GM18517 (cell line): Measurements from ENCODE around the gene PARD6B.

ENCODE experiments used
- ATAC-seq: cut with Tn5 transposase; IDR thresholded peaks from one replicate; pipeline ENCODE4 v1.9.1; 2021; ENCODE audit warnings: mild to moderate bottlenecking, moderate library complexity; ENCODE audit not compliant: unreplicated experiment

The PARD6B gene

GRCh38 chr20:50723672-50724071 is 7.7 kb upstream of the PARD6B start:
- ATAC-seq: no peak

- ATAC-seq: no peak
Observed at GRCh38 chr20:50724112-50724725, 7.2 kb upstream of the PARD6B start.

- no peak for ATAC-seq
Observed at GRCh38 chr20:50724851-50725723, 6.3 kb upstream of the PARD6B start.

GRCh38 chr20:50725724-50726005 is 5.7 kb upstream of the PARD6B start:
- no peak for ATAC-seq

GRCh38 chr20:50726955-50727791 is 4.2 kb upstream of the PARD6B start:
- no peak for ATAC-seq

- ATAC-seq: no peak
Observed at GRCh38 chr20:50727792-50728485, 3.4 kb upstream of the PARD6B start.

DNA sequence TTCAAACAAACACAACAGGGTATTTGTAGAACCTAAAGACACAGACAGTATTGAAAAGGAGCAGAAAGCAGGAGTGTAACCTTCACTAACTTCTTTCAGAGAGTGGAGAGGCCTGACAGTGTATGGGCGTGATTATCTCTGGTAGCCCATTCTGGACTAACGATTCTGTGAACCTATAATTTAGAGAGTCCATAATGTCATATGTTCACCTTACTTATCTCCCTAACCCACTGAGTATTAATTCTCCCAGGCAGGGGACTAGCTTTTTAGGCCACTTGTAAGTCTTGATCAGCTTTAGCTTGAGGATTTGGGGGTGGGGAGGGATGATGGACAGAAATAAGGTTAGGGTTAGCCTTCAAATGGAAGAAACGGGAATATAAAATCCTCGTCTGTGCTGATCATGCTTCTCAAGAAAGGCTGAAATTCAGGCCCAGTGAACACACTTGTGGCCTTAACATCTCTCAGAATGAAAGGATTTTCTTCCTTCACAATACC is 2.8 kb upstream of the PARD6B start:
- no peak for ATAC-seq

GRCh38 chr20:50728981-50729874 is 2.2 kb upstream of the PARD6B start:
- ATAC-seq: no peak

DNA sequence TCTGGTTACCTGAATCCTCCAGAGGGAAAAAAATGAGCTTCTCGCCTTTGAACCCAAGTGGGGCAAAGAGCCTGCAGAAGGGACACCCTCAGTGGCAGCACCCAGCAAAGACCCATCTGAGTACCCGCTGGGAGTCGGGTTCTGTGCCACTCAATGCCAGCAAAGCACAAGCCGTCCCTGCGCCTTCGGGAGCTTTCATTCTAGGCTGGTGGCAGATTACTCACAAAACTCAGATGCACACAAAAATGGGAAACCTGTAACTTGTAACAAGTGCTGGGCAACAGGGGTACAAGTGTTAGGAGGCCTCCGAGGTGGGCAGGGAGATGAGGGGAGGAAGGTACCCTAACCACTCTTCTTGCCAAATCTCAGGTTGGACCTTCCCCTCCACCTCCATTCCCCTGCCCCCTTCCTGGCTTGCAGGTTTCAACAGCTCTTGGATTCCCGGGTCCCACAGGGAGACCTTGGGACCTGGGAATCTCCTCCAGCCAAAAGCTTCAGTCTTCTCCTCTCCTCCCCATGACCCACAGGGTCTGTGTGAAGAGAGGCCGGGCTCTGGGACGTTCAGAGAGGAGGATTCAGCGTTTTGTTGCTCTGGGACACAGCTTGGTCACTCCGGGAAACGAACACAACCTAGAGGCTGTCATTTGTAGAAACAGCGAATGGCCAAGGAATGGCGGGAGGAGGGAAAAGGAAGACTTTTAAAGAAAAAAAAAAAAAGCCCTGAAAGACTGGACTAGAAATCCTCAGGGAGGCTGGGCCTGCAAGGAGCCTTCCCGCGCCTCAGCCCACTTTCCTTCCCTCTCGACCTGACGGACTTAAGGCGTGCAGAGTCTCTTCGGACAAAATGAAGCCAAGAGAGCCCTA is 1.2 kb upstream of the PARD6B start:
- no peak for ATAC-seq

- ATAC-seq: no peak
Observed at GRCh38 chr20:50730765-50731054, 670 bp upstream of the PARD6B start.

DNA sequence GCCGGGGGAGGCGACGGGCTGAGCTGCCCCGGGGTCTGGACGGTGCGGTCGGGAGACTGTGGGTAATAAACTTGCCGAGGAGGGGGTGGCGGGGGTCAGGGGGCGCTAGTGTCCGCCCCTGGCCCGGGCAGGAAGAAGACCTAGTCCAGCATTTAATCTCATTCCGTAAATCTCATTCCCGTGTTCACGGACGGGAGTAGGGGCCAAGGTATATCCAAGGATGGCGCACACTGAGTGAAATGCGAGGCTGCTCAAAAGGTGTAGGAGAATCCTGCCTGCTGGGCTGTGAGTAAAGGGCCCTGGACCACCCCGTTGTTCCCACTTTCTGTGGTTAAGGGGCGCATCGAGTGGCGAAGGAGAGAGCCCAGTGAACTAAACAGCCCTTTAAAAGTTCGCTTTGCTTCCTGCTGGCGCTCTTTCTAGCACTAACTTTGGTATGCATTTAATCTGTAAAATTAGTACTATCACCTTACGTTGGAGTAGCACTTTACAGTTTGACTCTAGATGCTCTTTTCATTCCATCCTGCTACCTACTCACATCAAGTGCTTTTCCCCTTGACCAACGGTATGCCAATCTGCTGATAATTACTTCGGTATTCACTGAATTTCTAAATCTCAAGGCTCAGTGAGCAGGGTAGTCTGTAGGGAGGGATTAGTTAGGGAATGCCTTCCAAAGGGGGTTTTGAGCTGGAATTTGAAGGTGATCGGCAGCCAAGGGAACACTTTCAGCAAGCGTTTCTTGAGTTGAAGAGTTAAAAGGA is 730 bp downstream of the PARD6B start:
- no peak for ATAC-seq

DNA sequence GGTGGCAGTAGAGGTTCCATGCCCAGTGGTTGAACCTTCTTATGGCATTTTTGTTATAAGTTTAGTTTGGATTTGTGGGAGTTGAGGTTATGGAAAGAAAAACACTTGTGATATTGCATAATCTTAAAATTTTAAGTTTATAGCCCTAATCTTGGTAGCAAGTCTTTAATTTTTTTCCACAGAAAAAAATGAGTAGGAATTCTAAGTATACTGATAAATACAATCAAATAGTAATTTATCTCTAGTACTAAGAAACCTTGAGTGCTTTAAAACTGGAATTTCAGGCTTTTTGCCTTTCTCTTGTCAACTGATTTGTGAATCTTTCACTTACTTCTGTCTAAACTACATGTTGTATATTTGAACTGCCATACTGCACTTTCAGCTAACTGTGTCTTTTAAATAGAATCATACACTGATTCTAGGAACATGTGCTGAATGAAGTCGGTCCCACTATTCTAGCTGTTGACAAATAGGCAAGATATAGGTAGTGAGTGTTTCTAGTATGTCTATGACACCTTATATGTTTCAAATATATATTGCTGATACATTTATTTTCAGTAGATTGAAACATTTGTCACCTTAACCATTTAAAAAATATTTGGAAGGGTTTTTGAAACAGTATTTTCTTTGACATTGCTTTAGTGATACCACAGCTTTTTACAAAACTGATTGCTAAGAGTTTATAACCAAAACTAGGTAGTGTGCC is 2.4 kb downstream of the PARD6B start:
- no peak for ATAC-seq

- ATAC-seq: no peak
Observed at GRCh38 chr20:50734730-50735679, 3.6 kb downstream of the PARD6B start.

DNA sequence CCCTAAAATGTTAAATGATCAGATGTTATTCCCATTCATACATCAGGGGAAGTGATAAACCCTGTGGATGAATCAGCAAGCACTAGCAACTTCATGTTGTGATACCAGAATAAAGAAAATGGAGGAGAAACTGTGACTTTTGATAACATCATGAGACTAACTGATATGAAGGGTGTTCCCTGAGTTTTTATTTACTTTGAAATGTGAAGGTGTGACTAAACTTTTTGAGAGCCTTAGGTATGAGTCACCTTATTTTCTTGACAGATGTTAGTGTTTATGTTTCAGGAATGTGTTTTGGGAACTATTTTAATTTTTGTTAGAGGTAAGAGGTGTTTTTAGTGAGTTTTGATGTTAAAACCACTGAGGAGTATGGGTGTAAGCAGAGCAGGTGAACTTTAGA is 4.4 kb downstream of the PARD6B start:
- no peak for ATAC-seq

DNA sequence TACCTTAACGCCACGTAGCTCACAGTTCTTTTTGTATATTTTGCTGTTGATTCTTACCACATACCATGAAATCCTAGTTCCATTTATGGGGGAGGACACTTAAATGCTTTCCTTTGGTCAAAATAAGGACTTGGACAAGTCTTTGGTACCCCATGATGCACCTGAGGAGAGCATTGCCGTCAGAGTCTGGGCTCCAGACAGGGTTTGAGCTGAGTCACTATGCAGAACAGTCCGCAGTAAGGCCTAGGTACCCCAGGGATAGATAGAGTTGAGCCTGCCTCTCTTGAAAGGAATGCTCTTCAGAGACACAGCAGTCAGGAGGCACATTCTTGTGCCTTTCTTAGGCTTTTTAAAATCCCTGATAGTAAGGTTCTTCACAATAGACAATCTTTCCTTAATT is 6.0 kb downstream of the PARD6B start:
- no peak for ATAC-seq

GRCh38 chr20:50743087-50743486 is 11.7 kb downstream of the PARD6B start:
- ATAC-seq: no peak
